CD14-positive monocyte (primary cell): Measurements from ENCODE around the gene SH3RF3. TPM values are rescaled to one million over a fixed set of nuclear protein-coding genes. Genes with fewer than 3 reads are reported as not detected.
A peak's percentile ranks its signal among the peaks of the same experiment; 100 is the strongest.

ENCODE experiments used
- DNase-seq, 3 donors: peaks; one replicate each; pipeline ENCODE4 v3.0.0-alpha.2; 2011 to 2022
- H2AFZ ChIP-seq: 2 replicates; pipeline ENCODE4 v1.6.0; 2012; ENCODE audit warnings: mild to moderate bottlenecking, low read depth, low read length, inconsistent platforms; ENCODE audit not compliant: insufficient read depth, poor library complexity, severe bottlenecking
- H3K27ac ChIP-seq, 2 donors: 1 replicate in 1 of 2; 2 replicates in 1 of 2; pipeline ENCODE4 v1.5.1; 2012 to 2013; ENCODE audit warnings: low read length in 2 of 2, control low read depth in 1 of 2, inconsistent platforms in 1 of 2, low read depth in 1 of 2, mild to moderate bottlenecking in 1 of 2
- H3K27me3 ChIP-seq, 2 donors: one replicate each; pipeline versions ENCODE4 v1.6.0 to v1.6.1; 2011 to 2013; ENCODE audit warnings: low read length in 2 of 2; ENCODE audit not compliant: control insufficient read depth in 2 of 2, insufficient read depth in 2 of 2
- H3K36me3 ChIP-seq, 2 donors: replicated peaks in 1 of 2; 1 replicate in 1 of 2; 2 replicates in 1 of 2; pipeline versions ENCODE4 v1.5.1 to v1.6.1; 2012 to 2013; ENCODE audit warnings: low read length in 2 of 2, control low read depth in 1 of 2, inconsistent platforms in 1 of 2, mild to moderate bottlenecking in 1 of 2; ENCODE audit not compliant: insufficient read depth in 2 of 2, control insufficient read depth in 1 of 2
- H3K4me1 ChIP-seq, 2 donors: 1 replicate in 1 of 2; 2 replicates in 1 of 2; pipeline versions ENCODE4 v1.5.1 to v1.6.1; 2012 to 2013; ENCODE audit warnings: low read length in 2 of 2, control low read depth in 1 of 2, inconsistent platforms in 1 of 2, mild to moderate bottlenecking in 1 of 2, moderate library complexity in 1 of 2; ENCODE audit not compliant: insufficient read depth in 2 of 2, control insufficient read depth in 1 of 2
- H3K4me2 ChIP-seq: replicated peaks from 2 replicates; pipeline ENCODE3; 2012; ENCODE audit warnings: low read length, moderate library complexity, mild to moderate bottlenecking; ENCODE audit not compliant: poor library complexity, severe bottlenecking; ENCODE audit errors: extremely low read depth
- H3K4me3 ChIP-seq, 3 experiments: fragments of 200-600 bp in 1 of 3; sonication (generic) in 1 of 3; replicated peaks in 1 of 3; 1 replicate in 2 of 3; 2 replicates in 1 of 3; pipeline ENCODE4 v1.5.1; 2011 to 2013; ENCODE audit warnings: low read length in 3 of 3, mild to moderate bottlenecking in 3 of 3, control low read depth in 2 of 3, low read depth in 2 of 3, inconsistent platforms in 1 of 3, moderate library complexity in 1 of 3
- H3K79me2 ChIP-seq: 2 replicates; pipeline ENCODE4 v1.6.0; 2012; ENCODE audit warnings: mild to moderate bottlenecking, control low read depth, inconsistent platforms, low read length, moderate library complexity; ENCODE audit not compliant: insufficient read depth
- H3K9ac ChIP-seq: 2 replicates; pipeline ENCODE4 v1.6.0; 2017; ENCODE audit warnings: low read length, mild to moderate bottlenecking; ENCODE audit not compliant: insufficient read depth, poor library complexity, severe bottlenecking
- H3K9me3 ChIP-seq, 2 donors: replicated peaks in 1 of 2; 1 replicate in 1 of 2; 2 replicates in 1 of 2; pipeline versions ENCODE4 v1.5.1 to v1.6.1; 2012 to 2013; ENCODE audit warnings: low read length in 2 of 2, control low read depth in 1 of 2; ENCODE audit not compliant: control insufficient read depth in 1 of 2, insufficient read depth in 1 of 2
- H4K20me1 ChIP-seq: 2 replicates; pipeline ENCODE4 v1.6.0; 2012; ENCODE audit warnings: mild to moderate bottlenecking, low read length, control low read depth, moderate library complexity; ENCODE audit not compliant: insufficient read depth
- H3K27ac Mint-ChIP-seq, 7 donors: one replicate each; pipeline ENCODE4 v1.8.0; 2020; ENCODE audit warnings: mild to moderate bottlenecking in 7 of 7, mixed read lengths in 7 of 7, moderate library complexity in 6 of 7, inconsistent platforms in 2 of 7
- H3K27me3 Mint-ChIP-seq, 3 donors: one replicate each; pipeline ENCODE4 v1.8.0; 2021 to 2022; ENCODE audit warnings: low read depth in 3 of 3, mild to moderate bottlenecking in 3 of 3, mixed read lengths in 3 of 3, moderate library complexity in 3 of 3, inconsistent platforms in 1 of 3
- H3K36me3 Mint-ChIP-seq, 2 donors: one replicate each; pipeline ENCODE4 v1.8.0; 2020; ENCODE audit warnings: mixed read lengths in 2 of 2, inconsistent platforms in 1 of 2, mild to moderate bottlenecking in 1 of 2
- H3K4me1 Mint-ChIP-seq: one replicate; pipeline ENCODE4 v1.8.0; 2020; ENCODE audit warnings: mild to moderate bottlenecking, mixed read lengths
- H3K4me3 Mint-ChIP-seq, 2 donors: one replicate each; pipeline ENCODE4 v1.8.0; 2020; ENCODE audit warnings: mild to moderate bottlenecking in 2 of 2, mixed read lengths in 2 of 2, moderate library complexity in 1 of 2
- H3K9me3 Mint-ChIP-seq, 7 donors: one replicate each; pipeline ENCODE4 v1.8.0; 2020 to 2022; ENCODE audit warnings: mixed read lengths in 7 of 7, mild to moderate bottlenecking in 6 of 7, moderate library complexity in 6 of 7, inconsistent platforms in 2 of 7
- WGBS: methylation state at CpG from one replicate; pipeline ENCODE4 v1.1.5; 2013; ENCODE audit warnings: missing lambda C conversion rate; ENCODE audit not compliant: insufficient coverage; 5-methylcytosine and 5-hydroxymethylcytosine counted together
- intact Hi-C, 2 donors: fragments of 100-400 bp; cut with micrococcal nuclease; formaldehyde crosslinking; loops; one replicate each; pipeline versions ENCODE4 v1.15.0 to v1.15.1; 2023
- polyA plus RNA-seq, 3 donors: library from polyadenylated mRNA; depleted of rRNA in 1 of 3; unstranded in 2 of 3; stranded (reverse) in 1 of 3; fragments of 300-500 nt in 2 of 3; fragments of >200 nt in 1 of 3; fragmentation: Illumina TruSeq in 2 of 3; gene quantifications; 1 replicate in 2 of 3; 2 replicates in 1 of 3; pipeline ENCODE4 v1.2.3, GENCODE V29; 2012 to 2021
- TF ChIP-seq, protein P1 (sequence below): fragments of 200-600 bp; IDR thresholded peaks from one replicate; pipeline ENCODE4 v1.8.0; 2022; ENCODE audit warnings: antibody characterized with exemption, mild to moderate bottlenecking

SH3RF3 gene
- polyA plus RNA-seq, 3 donors, result 0.25 to 0.75 (median 0.34) TPM

DNA sequence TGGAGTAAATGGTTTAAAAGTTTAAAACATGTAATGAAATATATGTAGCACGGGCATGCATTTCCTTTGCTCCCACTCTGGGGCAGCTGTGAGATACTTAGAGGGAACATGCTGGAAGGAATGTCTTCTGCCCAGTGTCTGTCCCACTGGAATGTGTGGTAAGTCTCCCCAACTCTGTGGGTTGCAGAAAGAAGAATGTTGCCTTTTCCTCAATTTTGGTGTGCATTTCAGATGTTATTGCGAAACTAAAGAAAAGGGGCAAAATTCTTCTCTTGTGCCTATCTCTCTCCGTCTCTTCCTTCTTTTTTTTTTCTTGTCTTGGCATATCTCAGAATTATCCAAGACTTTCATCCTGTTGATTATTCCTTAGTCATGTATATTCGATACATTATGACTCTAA lies 201.1 kb downstream of the SH3RF3 start:
- no peak overlapping the region for H3K27ac ChIP-seq
- H2AFZ ChIP-seq, result no peak overlapping the region
- no peaks in the 10 kb centered on the region for H3K79me2 ChIP-seq
- H3K27ac Mint-ChIP-seq, result peak overlapping the region in 1 of 7 donors; percentile 24
- H3K9me3 Mint-ChIP-seq, result peaks cover 0 to 4% (median 0%) of the 10 kb centered on the region in 7 donors
- no peaks in the 10 kb centered on the region for H3K36me3 ChIP-seq
- H3K27me3 Mint-ChIP-seq, result peaks cover 25 to 27% (median 27%) of the 10 kb centered on the region in 3 donors
- peaks cover 32 to 35% of the 10 kb centered on the region in 2 donors for H3K4me1 ChIP-seq
- peak overlapping the region in 1 of 2 donors; percentile 40 for H3K4me3 Mint-ChIP-seq
- peaks cover 3 to 6% of the 10 kb centered on the region in 2 donors for H3K27me3 ChIP-seq
- TF ChIP-seq, protein P1, sequence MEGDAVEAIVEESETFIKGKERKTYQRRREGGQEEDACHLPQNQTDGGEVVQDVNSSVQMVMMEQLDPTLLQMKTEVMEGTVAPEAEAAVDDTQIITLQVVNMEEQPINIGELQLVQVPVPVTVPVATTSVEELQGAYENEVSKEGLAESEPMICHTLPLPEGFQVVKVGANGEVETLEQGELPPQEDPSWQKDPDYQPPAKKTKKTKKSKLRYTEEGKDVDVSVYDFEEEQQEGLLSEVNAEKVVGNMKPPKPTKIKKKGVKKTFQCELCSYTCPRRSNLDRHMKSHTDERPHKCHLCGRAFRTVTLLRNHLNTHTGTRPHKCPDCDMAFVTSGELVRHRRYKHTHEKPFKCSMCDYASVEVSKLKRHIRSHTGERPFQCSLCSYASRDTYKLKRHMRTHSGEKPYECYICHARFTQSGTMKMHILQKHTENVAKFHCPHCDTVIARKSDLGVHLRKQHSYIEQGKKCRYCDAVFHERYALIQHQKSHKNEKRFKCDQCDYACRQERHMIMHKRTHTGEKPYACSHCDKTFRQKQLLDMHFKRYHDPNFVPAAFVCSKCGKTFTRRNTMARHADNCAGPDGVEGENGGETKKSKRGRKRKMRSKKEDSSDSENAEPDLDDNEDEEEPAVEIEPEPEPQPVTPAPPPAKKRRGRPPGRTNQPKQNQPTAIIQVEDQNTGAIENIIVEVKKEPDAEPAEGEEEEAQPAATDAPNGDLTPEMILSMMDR, result no peak
- no peaks in the 10 kb centered on the region for H3K36me3 Mint-ChIP-seq
- WGBS, result no CpG with 5 or more reads among the region's 4 CpGs
- H4K20me1 ChIP-seq, result no peaks in the 10 kb centered on the region
- H3K4me3 ChIP-seq, result no peak overlapping the region
- no peak for DNase-seq
- H3K4me1 Mint-ChIP-seq, result peaks cover 36% of the 10 kb centered on the region
- no peak overlapping the region for H3K4me2 ChIP-seq
- H3K9ac ChIP-seq, result no peak overlapping the region
- intact Hi-C loops, result loop anchor here in 1 of 2 donors (5.0 to 10.0 kb wide), 2 partner anchors 118 to 205 kb away; partner anchors contain the start of gene SH3RF3
- no peaks in the 10 kb centered on the region for H3K9me3 ChIP-seq

DNA sequence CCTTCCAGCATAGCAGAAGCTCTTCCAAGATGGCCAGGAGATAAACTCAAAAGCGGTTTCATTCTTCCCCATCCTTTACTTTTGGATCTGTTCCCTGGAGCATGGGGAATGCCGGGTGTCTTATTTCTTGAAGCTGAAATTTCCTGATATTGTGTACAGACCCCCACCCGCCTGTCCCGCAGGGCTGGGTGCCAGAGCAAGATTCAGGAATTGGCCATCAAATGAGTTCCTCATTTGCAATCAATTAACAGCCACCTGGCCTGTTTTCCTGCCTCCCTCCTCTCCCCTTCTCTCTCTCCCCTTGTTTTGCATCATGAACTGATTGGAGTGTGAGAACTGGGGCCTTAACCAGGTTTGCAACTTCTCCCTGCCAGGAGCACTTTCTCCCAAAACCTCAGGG lies 202.1 kb downstream of the SH3RF3 start:
- Mint-ChIP-seq H3K36me3 (no peaks in the 10 kb centered on the region), H3K4me3 (peak overlapping the region in 1 of 2 donors; percentile 73), H3K27ac (peak overlapping the region in 1 of 7 donors; percentile 35), H3K4me1 (peaks cover 44% of the 10 kb centered on the region), H3K27me3 (peaks cover 30 to 36% (median 36%) of the 10 kb centered on the region in 3 donors), H3K9me3 (peaks cover 0 to 4% (median 0%) of the 10 kb centered on the region in 7 donors)
- Histone ChIP-seq H3K79me2 (no peaks in the 10 kb centered on the region), H3K4me1 (peaks cover 42 to 45% of the 10 kb centered on the region in 2 donors), H3K27ac (no peak overlapping the region), H3K9ac (no peak overlapping the region), H3K4me3 (no peak overlapping the region), H2AFZ (no peak overlapping the region), H3K36me3 (no peaks in the 10 kb centered on the region), H3K9me3 (no peaks in the 10 kb centered on the region), H3K4me2 (no peak overlapping the region), H4K20me1 (no peaks in the 10 kb centered on the region), H3K27me3 (peaks cover 3 to 13% of the 10 kb centered on the region in 2 donors)
- WGBS, result 8% methylated on average over 2 of the region's 4 CpGs
- intact Hi-C loops, result loop anchor here in 1 of 2 donors (5.0 to 10.0 kb wide), 2 partner anchors 119 to 206 kb away; partner anchors contain the start of gene SH3RF3
- TF ChIP-seq, protein P1, result no peak
- no peak for DNase-seq
